ENCODE results near the gene NF2.
"Not testable (repeated sequence)": the region's sequence is repeated elsewhere in the genome, so short reads cannot be mapped to it uniquely, and the experiment has no call there.

The NF2 gene

DNA sequence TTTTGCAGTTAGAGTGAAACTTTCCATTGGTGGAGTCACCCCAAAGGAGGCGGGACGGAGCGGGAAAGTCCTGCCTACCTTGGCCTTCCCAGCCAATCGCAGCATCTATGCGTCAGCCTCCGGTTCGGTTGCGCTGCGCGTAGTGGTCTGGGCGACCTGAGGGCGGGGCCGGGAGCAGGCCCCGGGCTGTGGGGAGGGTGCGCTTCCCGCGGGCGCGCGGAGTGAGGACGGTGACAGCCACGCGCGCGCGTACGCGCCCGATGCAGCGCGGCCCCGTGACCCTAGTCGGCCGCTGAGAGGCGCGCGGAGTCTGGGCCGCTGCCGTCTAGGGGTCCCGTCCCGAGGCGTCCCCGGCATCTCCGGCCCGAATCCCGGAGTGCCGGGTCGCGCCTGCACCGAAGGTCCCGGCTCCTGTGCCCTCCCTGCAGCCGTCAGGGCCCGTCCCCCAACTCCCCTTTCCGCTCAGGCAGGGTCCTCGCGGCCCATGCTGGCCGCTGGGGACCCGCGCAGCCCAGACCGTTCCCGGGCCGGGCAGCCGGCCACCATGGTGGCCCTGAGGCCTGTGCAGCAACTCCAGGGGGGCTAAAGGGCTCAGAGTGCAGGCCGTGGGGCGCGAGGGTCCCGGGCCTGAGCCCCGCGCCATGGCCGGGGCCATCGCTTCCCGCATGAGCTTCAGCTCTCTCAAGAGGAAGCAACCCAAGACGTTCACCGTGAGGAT, at the start of gene NF2:
Gene NF2, plus strand, starts transcription at position 276 of the 718 bp plus-strand sequence. Its CDS starts 366 bp downstream, at position 642.
- peak within 1 kb of the TSS; percentile 60 for H3K4me3 ChIP-seq (ENCODE audit: low read depth, low read length)
- in situ Hi-C loops (cut with HindIII; ENCODE audit: low sequenced_read_pairs): no loop called here
- peak; percentile 99 for DNase-seq (ENCODE audit: low read depth, low spot score)
- TF ChIP-seq, protein P1, sequence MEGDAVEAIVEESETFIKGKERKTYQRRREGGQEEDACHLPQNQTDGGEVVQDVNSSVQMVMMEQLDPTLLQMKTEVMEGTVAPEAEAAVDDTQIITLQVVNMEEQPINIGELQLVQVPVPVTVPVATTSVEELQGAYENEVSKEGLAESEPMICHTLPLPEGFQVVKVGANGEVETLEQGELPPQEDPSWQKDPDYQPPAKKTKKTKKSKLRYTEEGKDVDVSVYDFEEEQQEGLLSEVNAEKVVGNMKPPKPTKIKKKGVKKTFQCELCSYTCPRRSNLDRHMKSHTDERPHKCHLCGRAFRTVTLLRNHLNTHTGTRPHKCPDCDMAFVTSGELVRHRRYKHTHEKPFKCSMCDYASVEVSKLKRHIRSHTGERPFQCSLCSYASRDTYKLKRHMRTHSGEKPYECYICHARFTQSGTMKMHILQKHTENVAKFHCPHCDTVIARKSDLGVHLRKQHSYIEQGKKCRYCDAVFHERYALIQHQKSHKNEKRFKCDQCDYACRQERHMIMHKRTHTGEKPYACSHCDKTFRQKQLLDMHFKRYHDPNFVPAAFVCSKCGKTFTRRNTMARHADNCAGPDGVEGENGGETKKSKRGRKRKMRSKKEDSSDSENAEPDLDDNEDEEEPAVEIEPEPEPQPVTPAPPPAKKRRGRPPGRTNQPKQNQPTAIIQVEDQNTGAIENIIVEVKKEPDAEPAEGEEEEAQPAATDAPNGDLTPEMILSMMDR (IDR thresholded peaks at IDR 0.05; ENCODE audit: low read depth, low read length): no peak

DNA sequence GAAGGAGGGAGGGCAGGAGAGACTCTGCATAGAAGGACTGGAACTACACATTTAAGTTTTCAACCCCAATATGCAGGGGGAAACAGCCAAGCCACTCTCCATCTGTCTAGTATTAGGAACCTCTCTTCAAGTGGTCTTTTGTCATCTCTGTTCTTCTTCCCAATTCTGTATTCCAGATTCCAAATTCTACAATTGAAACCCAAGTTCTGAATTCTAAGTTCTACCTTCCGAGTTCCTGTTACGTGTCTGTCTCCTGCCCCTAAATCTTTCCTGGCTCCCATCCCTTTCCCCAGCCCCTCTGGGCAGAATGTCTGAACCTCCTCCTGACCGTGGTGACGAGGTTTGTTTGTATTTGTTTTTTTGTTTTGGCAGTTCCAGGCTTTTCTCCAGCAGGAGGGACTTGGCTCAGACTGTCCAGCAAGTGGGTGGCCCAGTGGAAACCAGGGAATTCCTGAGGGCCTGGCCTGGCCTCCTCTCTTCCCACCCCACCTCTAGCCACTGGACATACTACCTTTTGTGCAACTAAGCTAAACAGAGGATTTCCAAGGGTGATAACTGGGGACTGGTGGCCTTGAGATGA, 48.3 kb upstream of the NF2 start:
- no peak overlapping the region for H3K4me3 ChIP-seq (ENCODE audit: low read depth, low read length)
- TF ChIP-seq, protein P1 (IDR thresholded peaks at IDR 0.05; ENCODE audit: low read depth, low read length): no peak
- no peak for DNase-seq (ENCODE audit: low read depth, low spot score)
- in situ Hi-C loops (cut with HindIII; ENCODE audit: low sequenced_read_pairs): no loop called here

DNA sequence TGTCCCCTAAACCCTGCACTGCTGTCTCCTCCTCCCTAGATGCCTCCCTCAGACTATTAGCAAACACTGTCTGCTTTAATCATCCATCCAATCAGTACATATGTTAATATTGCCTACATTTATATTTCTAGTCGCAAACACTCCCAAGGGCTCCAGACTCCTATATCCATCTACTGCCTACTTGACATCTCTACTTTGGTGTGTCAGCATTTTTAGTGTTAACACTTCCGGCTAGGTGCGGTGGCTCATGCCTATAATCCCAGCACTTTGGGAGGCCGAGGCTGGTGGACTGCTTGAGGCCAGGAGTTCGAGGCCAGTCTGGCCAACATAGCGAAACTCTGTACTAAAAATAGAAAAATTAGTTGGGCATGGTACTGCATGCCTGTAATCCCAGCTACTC, 44.4 kb upstream of the NF2 start:
- in situ Hi-C loops (cut with HindIII; ENCODE audit: low sequenced_read_pairs): no loop called here
- H3K4me3 ChIP-seq (ENCODE audit: low read depth, low read length): no peak overlapping the region
- no peak for DNase-seq (ENCODE audit: low read depth, low spot score)
- TF ChIP-seq, protein P1 (IDR thresholded peaks at IDR 0.05; ENCODE audit: low read depth, low read length): no peak

DNA sequence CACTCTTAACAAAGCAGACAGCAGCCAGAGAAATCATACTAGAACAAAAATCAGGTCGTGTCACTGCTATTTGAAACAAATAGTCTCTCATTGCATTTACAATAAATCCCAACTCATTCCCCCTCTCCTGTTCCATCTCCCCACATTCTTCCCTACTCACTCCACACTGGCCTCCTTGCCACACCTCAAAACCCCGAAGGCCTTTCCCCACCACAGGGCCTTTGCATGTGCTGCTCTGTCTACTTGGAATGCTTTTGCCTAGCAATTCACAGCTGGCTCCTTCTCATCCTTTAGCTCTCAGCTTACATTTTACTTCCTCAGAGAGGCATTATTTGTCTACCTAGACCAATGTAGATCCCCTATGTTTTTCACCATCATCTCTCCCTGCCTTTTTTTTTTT, 43.6 kb upstream of the NF2 start:
- in situ Hi-C loops (cut with HindIII; ENCODE audit: low sequenced_read_pairs): no loop called here
- no peak for DNase-seq (ENCODE audit: low read depth, low spot score)
- no peak overlapping the region for H3K4me3 ChIP-seq (ENCODE audit: low read depth, low read length)
- TF ChIP-seq, protein P1 (IDR thresholded peaks at IDR 0.05; ENCODE audit: low read depth, low read length): no peak

DNA sequence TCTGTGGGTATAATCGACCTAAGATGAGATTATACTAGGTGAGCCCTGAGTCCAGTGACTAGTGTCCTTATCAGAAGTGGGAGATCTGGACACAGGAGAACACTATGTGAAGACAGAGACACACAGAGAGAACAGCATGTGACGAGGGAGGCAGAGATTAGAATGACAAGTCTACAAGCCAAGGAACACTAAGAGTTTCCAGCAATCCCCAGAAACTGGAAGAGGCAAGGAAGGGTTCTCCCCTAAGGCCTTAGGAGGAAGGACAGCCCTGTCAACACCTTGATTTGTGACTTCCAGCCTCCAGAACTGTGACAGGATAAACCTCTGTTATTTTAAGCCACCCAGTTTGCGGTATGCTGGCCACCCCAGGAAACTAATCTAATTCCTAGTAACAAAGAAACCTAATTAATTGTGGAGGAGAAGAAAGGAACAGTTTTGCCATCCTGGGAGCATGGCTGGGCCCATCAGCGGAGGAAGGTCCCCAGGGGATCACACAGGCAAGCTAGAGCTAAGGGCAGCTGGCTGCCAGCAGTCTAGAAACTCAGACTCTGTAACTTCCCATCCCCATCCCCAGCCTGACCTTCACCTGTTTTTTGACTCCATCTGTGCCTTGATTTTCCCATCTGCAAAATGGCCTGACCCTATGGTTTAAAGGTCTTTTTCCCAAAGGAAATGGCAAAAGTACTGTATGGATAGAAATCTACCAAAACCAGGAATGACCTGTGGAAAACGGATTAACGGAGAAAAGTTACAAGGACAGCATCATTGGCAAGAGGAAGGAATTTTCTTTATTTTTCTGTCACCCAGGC, 39.6 kb upstream of the NF2 start:
- DNase-seq (ENCODE audit: low read depth, low spot score): no peak
- H3K4me3 ChIP-seq (ENCODE audit: low read depth, low read length): no peak overlapping the region
- TF ChIP-seq, protein P1 (IDR thresholded peaks at IDR 0.05; ENCODE audit: low read depth, low read length): no peak
- in situ Hi-C loops (cut with HindIII; ENCODE audit: low sequenced_read_pairs): no loop called here

DNA sequence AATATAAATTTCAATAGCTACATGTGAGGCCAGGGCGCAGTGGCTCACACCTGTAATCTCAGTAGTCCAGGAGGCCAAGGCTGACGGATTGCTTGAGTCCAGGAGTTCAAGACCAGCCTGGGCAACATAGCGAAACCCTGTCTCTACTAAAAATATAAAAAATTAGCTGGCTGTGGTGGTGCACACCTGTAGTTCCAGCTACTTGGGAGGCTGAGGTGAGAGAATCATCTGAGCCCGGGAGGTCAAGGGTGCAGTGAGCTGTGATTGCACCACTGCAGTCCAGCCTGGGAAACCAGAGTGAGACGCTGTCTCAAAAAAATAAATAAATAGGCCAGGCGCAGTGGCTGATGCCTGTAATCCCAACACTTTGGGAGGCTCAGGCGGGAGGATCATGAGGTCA, 36.9 kb upstream of the NF2 start:
- in situ Hi-C loops (cut with HindIII; ENCODE audit: low sequenced_read_pairs); DNase-seq (ENCODE audit: low read depth, low spot score); H3K4me3 ChIP-seq (ENCODE audit: low read depth, low read length): not testable (repeated sequence)

DNA sequence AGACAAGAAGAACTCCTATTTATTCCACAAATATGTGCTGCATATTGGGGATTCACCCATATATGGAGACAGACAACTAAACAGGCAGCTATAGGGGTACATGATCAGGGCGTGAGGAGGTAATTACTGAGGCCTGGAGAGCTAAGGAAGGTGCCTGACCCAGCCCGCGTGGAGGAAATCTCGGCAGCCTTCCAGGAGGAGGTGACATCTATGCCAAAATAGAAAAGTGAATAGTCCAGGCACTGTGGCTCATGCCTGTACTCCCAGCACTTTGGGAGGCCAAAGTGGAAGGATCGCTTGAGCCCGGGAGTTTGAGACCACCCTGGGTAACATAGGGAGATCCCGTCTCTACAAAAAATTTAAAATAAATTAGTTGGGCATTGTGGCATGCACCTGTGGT, 36.1 kb upstream of the NF2 start:
- H3K4me3 ChIP-seq (ENCODE audit: low read depth, low read length): no peak overlapping the region
- TF ChIP-seq, protein P1 (IDR thresholded peaks at IDR 0.05; ENCODE audit: low read depth, low read length): no peak
- DNase-seq (ENCODE audit: low read depth, low spot score): no peak
- in situ Hi-C loops (cut with HindIII; ENCODE audit: low sequenced_read_pairs): no loop called here

Data from astrocyte of the spinal cord (primary cell).